DLD1 (cell line): ENCODE results near the gene SURF4.

Experiments
- in situ Hi-C: cut with HindIII; loops from 2 replicates; pipeline ENCODE4 v1.10.0; 2017; ENCODE audit warnings: low sequenced_read_pairs

Gene SURF4

DNA sequence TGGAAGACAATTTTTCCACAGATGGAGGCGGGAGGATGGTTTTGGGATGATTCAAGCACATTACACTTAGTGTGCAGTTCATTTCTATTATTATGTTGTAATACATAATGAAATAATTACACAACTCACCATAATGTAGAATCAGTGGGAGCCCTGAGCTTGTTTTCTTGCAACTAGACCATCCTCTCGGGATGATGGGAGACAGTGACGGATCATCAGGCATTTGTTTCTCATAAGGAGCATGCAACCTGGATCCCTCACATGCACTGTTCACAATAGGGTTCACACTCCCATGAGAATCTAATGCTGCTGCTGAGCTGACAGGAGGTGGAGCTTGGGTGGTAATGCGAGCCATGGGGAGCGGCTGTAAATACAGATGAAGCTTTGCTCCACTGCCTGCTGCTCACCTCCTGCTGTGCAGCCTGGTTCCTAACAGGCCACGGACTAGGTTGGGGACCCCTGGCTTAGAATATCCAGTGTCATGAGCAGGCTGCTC is 1.9 kb upstream of the SURF4 start:
- in situ Hi-C loops: loop anchor here (5.0 to 10.0 kb wide), 3 partner anchors 40 to 353 kb away; partner anchors contain the start of gene REXO4

DNA sequence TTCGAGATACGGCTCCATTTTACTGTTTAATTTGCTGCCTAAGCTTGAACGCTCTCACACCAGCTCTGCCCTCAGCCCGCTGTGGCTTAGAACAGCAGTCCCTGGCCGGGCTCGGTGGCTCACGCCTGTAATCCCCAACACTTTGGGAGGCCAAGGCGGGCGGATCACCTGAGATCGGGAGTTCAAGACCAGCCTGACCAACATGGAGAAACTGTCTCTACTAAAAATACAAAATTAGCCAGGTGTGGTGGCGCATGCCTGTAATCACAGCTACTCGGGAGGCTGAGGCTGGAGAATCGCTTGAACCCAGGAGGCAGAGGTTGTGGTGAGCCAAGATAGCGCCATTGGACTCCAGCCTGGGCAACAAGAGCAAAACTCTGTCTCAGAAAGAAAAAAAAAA is 1.4 kb upstream of the SURF4 start:
- in situ Hi-C loops: loop anchor here (5.0 to 10.0 kb wide), 3 partner anchors 40 to 352 kb away; partner anchors contain the start of gene REXO4

DNA sequence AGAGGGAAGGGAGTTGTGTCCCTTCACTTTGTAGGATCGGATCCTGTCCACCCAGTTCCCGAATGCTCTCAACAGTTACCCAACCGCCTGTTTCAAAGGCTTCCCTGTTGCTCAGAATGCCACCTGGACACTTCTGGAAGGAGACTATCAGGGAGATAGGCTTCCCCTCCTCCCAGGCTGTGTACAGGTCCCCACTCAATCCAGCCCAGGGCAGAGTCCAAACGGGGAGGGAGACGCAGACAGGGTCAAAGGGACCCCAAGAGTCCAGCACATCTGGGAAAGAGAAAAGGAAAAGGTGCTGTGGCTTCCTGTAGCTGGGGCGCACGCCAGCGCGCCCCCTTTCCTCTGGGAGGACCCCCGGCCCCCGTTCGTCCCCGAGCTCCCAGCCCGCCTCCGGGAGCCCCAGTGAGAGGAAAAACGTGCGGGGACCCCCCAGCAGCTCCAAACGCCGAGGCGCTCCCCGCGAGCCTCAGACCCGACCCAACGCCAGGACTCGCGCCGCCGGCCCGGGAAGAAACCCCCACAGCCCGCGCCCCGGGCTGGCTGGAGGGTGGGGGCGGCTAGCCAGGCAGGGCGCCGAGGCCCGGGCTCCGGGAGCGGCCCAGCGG is 640 bp downstream of the SURF4 start:
- in situ Hi-C loops: loop anchor here (5.0 to 10.0 kb wide), 3 partner anchors 42 to 350 kb away; partner anchors contain the start of gene REXO4

DNA sequence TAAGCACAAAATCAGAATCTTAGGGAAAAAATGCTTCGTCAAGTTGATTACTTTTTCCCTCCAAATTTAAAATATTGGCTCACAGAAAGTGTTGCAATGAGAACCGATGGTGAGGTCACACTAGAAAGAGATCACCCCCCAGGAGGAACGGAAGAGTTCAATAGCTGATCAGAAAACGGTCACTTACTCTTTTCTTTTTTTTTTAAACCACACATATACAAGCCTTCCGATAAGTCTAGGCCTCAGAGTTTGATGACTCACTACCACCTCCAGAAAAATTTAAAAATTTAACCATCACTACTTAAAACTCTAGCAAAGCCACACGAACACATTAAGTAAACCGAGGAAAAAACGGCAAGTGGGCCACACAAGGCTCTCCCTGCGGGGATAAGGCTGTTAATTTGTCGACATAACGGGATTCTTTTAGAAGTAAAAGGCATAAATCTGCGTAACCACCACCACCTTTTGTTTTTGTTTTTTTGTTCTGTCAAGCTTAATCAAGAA is 1.2 kb downstream of the SURF4 start:
- in situ Hi-C loops: loop anchor here (5.0 to 10.0 kb wide), 3 partner anchors 43 to 350 kb away; partner anchors contain the start of gene REXO4

DNA sequence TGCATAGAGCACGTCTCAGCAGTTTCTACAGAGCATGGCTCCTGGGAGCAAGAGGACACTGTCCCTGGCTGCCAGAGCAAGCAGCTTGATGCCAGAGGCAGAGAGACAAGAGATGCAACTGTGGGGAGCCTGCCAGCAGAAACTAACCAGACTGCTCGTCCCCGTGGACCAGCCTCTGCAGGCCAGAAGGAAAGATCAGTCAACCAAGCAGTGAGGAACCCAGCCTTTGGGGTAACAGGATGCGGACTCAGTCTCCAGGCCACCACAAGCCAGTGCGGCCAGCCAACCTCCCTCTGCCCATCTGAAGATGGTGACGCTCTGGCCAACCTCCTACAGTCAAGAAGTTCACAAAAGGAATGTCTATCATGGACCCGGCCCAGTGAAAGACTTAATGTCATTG is 3.7 kb downstream of the SURF4 start:
- in situ Hi-C loops: loop anchor here (10.0 kb wide), 2 partner anchors 123 to 347 kb away; no protein-coding TSS in a partner anchor

DNA sequence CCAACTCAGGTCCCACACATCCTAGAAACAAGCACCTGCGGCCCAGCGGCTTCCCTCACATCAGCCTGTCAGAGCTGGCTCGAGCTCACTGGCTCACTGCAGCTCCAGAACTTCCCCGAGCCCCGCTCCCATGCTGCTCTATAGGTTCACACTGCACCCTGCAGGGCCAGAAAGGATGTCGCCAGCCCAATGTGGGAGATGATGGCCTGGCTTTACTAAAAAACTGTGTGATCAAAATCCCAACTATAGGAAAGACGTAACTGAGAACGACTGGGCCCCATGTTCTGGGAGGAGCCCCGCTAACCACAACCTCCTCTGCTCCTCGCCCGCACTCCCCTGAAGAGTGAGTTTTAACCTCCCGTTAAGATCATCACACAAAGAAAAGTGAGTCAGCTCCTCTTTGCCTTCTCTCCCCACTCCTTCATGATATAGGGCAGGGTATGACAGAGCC is 4.6 kb downstream of the SURF4 start:
- in situ Hi-C loops: loop anchor here (10.0 kb wide), 2 partner anchors 124 to 346 kb away; no protein-coding TSS in a partner anchor

DNA sequence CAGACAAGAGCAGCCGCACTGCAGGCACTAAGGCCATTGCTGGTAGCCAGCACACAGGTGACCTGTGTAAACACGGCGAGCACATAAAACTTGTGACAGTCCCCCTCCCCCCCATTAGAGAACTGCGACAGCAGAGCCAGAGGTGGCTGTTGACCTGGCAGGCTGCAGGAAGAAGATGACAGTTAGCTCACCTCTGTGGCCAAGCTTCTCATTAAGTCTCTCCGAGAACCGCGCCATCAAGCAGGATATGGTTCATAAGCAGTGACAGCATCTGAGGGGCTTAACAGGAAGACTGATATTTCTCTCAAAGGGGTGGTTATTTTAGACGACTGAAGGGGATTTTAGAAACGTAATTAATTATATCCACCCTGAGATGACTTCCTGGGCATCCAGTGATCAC is 5.2 kb downstream of the SURF4 start:
- in situ Hi-C loops: loop anchor here (10.0 kb wide), 2 partner anchors 124 to 346 kb away; no protein-coding TSS in a partner anchor

DNA sequence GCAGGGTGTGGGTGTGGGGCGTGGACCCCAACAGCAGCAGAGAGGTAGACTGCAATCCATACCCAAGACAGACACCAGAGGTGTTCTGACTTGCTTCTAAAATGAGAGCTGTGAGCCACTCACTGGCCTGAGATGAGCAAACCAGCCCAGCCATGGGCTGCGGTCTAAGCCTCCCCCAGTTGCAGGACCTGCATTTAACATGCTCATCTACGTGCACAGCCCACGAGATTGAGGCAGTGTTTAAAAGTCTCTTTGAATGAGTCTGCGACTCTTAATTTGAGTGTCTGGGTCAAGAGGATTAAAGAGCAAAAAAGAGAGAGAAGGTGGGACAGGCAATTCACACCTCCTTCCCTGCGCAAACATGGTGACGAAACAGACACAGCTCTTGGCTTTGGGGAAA is 5.9 kb downstream of the SURF4 start:
- in situ Hi-C loops: loop anchor here (10.0 kb wide), 2 partner anchors 125 to 345 kb away; no protein-coding TSS in a partner anchor

DNA sequence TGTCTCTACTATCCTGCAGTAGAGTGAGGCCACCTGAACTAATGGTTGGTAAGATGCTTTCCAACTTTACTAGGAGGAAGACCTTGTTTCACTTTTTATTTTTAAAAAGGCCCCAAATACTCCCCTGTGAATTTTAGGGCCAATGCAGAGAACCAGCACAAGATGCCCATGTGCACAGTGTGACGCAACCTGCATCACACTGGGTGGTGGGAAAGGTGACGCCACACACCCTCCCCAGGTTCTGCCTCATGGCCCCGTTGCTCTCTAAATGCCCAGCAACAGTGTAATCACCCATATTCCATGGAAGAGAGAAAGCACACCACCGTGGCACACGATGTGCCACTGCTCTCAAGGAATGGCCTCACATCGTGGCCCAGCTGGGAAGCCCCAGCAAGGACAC is 6.4 kb downstream of the SURF4 start:
- in situ Hi-C loops: no loop called here

DNA sequence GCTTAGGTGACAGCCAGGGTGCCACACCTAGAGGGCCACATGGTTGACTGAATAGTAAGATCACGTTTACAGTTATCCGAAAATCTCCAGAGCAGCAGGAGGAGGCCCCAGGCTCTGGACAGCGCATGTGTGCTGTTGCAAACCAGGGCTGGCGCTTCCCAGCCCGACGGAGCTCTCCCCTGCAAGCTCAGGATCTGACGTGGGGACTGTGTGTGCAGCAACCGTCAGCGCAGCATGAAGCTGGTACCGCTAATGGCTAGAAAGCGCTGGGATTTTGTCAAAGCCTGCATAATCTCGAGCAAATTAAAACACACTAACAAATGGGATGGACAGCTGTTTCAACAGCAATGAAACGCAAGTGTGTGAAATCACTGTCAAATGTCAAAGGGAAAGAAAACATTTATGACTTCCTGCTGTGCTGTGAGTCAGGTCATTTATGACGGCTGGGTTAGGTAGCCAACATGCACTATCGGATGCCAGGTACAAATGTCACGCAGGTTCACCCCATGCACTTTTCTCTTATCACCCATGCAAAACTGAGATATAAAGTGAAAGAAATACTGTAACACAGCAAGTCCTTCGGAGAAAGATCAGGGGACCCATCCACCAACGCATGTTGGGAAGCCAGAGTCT is 7.5 kb downstream of the SURF4 start:
- in situ Hi-C loops: no loop called here

DNA sequence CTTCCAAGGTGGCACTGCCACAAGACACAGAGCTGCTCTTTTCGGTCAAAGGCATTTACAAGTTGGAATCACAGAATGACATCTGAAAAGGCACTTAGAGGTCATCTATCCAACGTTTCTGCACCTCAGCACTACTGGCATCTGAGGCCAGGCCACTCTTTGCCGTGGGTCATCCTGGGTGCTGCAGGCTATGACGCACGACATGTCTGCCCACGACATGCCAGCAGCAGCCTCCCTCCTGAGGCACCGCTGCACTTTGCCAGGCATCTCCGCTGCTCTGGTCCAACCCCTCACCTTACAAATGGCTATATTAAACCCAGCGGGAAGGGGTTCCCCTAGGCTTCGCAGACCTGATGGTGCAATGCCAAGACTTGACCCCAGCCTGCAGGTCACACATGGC is 8.1 kb downstream of the SURF4 start:
- in situ Hi-C loops: no loop called here

DNA sequence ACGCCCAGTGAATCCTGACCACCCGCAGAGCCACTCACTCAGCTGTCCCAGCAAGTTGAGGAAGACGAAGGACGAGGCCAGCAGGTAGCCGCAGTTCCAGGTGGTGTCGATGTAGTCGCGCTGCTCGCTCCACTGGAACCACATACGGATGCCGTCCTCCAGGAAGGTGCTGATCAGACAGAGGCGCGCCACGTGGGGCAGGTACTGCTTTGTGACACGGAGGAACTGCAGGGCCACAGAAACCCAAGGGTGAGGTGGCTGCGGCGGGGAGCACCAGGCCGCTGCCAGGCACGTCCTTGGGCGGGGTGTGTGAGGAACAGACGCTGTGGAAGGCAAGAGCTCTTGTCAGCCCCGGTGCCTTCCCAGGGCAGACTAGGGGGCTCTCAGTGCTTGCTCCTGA is 8.6 kb downstream of the SURF4 start:
- in situ Hi-C loops: no loop called here

DNA sequence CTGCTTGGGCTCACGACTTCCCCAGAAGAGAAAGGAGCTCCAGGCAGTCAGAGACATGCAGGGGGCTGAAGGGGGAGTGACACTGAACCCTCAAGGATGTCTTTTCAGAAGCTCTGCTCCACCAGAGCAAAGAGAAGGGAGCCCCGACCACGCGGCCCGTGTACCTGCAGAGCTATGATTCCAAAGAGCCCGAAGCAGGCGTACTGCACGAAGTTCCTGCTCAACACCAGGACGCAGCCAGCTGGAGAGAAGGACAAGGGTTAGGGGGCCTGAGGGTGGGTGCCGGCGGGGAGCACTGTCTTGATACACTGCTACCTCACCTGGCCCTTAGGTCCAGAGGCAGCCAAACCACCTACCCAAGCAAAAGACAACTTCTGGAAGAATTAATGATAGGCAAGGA is 9.4 kb downstream of the SURF4 start:
- in situ Hi-C loops: no loop called here

DNA sequence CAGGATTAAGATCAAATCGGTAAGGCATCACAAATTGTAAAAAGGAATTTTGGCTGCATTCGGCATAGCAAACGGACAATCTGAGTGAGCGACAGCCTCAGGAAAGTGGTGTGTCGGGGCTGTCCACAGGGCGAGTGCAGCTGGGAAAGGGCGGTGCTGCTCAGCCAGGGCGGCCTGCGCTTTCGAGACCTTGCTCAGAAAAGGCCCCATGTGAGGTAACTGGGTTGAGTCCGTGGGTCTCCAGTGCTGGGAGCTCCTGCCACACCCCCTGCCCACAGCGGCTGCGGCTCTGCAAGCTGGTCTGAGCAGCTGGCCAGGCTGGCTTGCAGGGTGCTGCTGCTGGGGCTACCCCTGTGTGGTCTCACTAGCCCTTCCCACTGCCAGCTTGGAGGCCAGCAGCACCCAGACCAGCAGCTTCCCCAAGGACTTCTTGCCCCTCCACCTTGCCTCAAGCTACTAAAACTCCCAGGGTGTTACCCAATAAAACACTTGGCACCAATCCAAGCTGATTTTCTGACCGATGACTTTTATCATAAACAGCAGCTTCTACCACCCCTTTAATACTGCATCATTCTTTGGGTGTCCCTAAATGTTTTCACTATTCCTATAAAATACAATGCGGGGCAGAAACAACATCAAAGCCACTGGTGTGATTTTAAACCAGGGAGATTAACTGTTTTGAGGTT is 13.4 kb downstream of the SURF4 start:
- in situ Hi-C loops: no loop called here

DNA sequence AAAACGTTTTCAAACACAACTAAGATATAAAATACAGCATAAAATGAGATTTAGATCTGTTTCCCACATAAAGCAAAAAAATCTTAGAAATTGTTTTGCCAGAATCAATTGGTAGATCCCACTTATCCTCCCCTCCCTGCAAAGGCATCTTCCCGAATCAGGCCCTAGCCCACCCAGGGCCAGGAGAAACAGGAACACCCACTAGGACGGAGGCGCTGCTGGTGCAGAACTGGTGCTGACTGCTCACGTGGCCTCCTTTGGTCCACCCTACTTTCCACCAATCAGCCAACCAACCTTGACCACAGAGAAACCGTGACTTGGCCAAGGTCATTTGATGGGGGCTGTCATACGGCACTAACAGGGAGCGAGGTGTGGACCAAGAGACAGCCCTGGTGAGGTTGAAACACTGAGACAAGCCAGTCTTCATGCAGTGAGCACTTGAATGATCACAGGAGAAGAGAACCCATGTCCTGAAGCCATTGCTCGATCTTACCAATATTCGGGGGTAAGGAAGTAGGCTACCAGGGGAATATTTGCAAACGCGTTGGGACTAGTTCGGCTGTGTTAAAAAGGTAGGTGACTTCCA is 14.3 kb downstream of the SURF4 start:
- in situ Hi-C loops: no loop called here

DNA sequence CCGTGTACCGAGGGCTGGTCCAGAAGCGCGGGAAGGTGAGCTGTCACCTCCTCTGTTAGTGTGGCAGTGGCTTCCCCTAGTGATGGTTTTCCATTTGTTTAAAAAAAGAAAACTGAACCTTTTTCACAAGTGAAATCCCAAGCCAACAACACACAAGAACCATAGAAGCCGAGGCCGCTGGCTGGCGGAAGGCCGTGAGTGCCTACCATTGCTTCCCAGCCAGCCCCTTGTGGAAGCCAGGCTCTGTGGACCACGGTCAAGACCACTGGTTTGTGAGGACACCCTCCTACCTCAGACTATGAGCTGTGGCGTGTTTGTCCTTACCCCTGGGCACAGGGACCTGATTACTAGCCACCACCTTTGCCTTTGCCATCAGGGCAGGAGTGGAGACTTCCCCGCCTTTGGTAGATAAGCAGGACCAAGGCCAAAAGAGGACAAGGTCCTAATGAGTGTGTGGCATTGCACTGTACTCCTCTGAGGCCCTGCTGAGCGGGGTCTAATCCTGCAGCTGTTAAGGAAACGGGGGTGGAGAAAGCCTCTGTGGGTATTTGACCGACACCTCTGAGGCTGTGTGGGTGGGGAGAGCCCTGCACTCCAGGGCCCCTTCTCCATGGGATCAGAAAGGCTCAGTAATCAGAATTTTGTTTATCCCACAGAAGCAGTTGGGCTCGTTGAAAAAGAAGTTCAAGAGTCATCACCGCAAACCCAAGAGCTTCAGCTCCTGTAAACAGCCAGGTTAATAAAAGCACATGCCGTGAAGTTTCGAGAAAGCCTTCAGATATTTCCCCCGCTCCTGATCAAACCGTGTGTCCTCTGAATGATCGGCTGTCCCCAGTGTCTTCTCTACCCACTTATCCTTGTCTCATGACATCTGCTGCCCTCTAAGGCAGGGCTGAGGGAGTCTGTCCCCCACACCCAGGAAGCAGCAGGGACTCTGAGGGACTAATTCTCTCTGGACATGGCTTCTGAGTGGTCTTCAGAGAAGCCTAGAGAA is 15.2 kb downstream of the SURF4 start:
- in situ Hi-C loops: no loop called here

DNA sequence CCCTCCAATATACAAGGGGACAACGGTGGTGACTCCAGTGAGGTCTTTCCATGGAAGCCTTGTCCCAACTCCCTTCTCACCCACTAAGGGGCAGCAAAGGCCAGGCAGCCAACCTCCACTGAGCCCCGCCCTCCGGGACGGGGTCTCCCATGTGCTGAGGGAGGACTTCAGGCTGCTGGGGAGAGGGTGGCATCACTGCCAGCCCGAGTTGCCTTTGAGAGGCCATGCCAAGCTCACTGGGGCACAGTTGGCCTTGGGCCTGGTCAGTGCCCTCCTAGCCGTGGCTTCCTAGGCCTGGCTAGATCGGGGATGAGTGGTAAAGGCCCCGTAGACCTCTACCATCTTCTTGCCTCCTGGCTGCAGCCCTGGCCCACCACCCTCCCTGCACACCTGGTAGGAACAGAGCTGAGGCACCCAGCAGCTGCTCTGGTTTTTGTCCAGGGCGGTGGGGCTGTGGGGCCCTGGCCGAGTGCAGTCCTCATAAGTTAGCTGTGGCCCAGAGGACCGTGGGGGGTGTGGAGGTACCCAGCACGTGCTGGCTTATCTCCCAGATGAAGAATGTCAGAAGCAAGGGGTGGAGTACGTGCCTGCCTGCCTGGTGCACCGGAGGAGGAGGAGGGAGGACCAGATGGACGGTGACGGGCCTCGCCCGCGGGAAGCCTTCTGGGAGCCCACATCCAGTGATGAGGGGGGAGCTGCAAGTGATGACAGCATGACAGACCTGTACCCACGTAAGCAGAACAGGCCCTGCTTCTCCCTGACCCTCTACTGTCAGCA is 16.3 kb downstream of the SURF4 start:
- in situ Hi-C loops: no loop called here

DNA sequence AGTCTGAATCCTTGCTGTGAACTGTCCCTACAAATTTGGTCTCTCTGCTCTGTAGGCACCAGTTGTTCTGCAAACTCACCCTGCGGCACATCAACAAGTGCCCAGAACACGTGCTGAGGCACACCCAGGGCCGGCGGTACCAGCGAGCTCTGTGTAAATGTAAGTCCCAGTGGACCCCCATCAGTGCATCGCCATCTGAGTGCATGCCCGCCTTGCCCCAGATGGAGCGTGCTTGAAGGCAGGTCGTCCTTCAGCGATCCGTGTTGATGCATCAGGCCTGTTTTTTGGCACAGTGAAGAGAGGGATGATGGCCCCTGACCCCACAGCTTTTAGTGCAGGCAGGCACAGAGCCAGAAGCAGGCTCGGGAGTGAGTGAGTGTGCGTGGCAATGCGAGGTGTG is 18.2 kb downstream of the SURF4 start:
- in situ Hi-C loops: no loop called here
